Measurements from ENCODE around the gene TGFA. TPM values are rescaled to one million over a fixed set of nuclear protein-coding genes. Genes with fewer than 3 reads are reported as not detected.
A peak's percentile ranks its signal among the peaks of the same experiment; 100 is the strongest.

TGFA gene
- total and polyA plus RNA-seq, 8 donors = 0.89 to 16.0 (median 3.7) TPM; not detected in 1

GRCh38 chr2:70417011-70417410 is 136.6 kb downstream of the TGFA start:
- Histone ChIP-seq H3K9me3 (no peaks in the 10 kb centered on the region), H3K36me3 (no peaks in the 10 kb centered on the region), H3K4me3 (no peak overlapping the region), H3K4me1 (no peaks in the 10 kb centered on the region), H3K27ac (no peak overlapping the region), H3K27me3 (peaks cover 0 to 4% (median 0%) of the 10 kb centered on the region in 3 donors)
- no peak for DNase-seq
- intact Hi-C loops (cut with DNase I; ENCODE audit: low total_unique reads) = no loop called here
- WGBS, 5 donors = 45 to 71% (median 51%) methylated on average over 1 of the region's 1 CpG
- no peak for TF ChIP-seq POLR2AphosphoS5 (IDR thresholded peaks at IDR 0.05)
- TF ChIP-seq EP300 (IDR thresholded peaks at IDR 0.05) = no peak

GRCh38 chr2:70412294-70413070 is 141.1 kb downstream of the TGFA start:
- H3K4me1 ChIP-seq = no peaks in the 10 kb centered on the region
- whole genome bisulfite sequencing, 5 donors = 21 to 57% (median 39%) methylated on average over 7 of the region's 7 CpGs
- DNase-seq = peak in 1 of 2 donors; percentile 42
- TF ChIP-seq CTCF (IDR thresholded peaks at IDR 0.05) (no peak), POLR2A (IDR thresholded peaks at IDR 0.05) (no peak), POLR2AphosphoS5 (IDR thresholded peaks at IDR 0.05) (no peak), EP300 (IDR thresholded peaks at IDR 0.05) (no peak)
- H3K9me3 ChIP-seq = no peaks in the 10 kb centered on the region
- H3K27ac ChIP-seq = no peak overlapping the region
- H3K4me3 ChIP-seq = no peak overlapping the region
- H3K36me3 ChIP-seq = no peaks in the 10 kb centered on the region
- intact Hi-C loops (cut with DNase I; ENCODE audit: low total_unique reads) = no loop called here
- peaks cover 0 to 4% (median 0%) of the 10 kb centered on the region in 3 donors for H3K27me3 ChIP-seq

GRCh38 chr2:70411483-70412125 is 142.0 kb downstream of the TGFA start:
- Histone ChIP-seq H3K9me3 (no peaks in the 10 kb centered on the region), H3K4me1 (no peaks in the 10 kb centered on the region), H3K27ac (no peak overlapping the region), H3K27me3 (peaks cover 0 to 4% (median 0%) of the 10 kb centered on the region in 3 donors), H3K36me3 (no peaks in the 10 kb centered on the region), H3K4me3 (no peak overlapping the region)
- intact Hi-C loops (cut with DNase I; ENCODE audit: low total_unique reads) = no loop called here
- no peak for DNase-seq
- 65 to 84% (median 69%) methylated on average over 4 to 6 of the region's 6 CpGs for whole genome bisulfite sequencing, 5 donors
- no peak for TF ChIP-seq EP300 (IDR thresholded peaks at IDR 0.05)
- no peak for TF ChIP-seq POLR2AphosphoS5 (IDR thresholded peaks at IDR 0.05)

GRCh38 chr2:70403267-70404053 is 150.2 kb downstream of the TGFA start:
- Histone ChIP-seq H3K27ac (no peak overlapping the region), H3K36me3 (no peaks in the 10 kb centered on the region), H3K4me3 (no peak overlapping the region), H3K4me1 (peaks cover 0 to 4% (median 0%) of the 10 kb centered on the region in 4 donors), H3K9me3 (no peaks in the 10 kb centered on the region), H3K27me3 (peaks cover 0 to 20% (median 0%) of the 10 kb centered on the region in 3 donors)
- TF ChIP-seq POLR2A (IDR thresholded peaks at IDR 0.05) = no peak
- WGBS, 5 donors = 68 to 84% (median 69%) methylated on average over 7 to 8 of the region's 8 CpGs
- DNase-seq = peak in 1 of 2 donors; percentile 36
- intact Hi-C loops (cut with DNase I; ENCODE audit: low total_unique reads) = no loop called here

- intact Hi-C loops (cut with DNase I; ENCODE audit: low total_unique reads) = no loop called here
- H3K9me3 ChIP-seq = no peaks in the 10 kb centered on the region
- DNase-seq = no peak
- TF ChIP-seq POLR2A (IDR thresholded peaks at IDR 0.05) (no peak), CTCF (IDR thresholded peaks at IDR 0.05) (no peak), POLR2AphosphoS5 (IDR thresholded peaks at IDR 0.05) (no peak)
- H3K4me3 ChIP-seq = no peak overlapping the region
- no peak overlapping the region for H3K27ac ChIP-seq
- H3K4me1 ChIP-seq = peaks cover 0 to 4% (median 0%) of the 10 kb centered on the region in 4 donors
- no peaks in the 10 kb centered on the region for H3K36me3 ChIP-seq
- H3K27me3 ChIP-seq = peaks cover 0 to 34% (median 0%) of the 10 kb centered on the region in 3 donors
- WGBS, 5 donors = 63 to 72% (median 67%) methylated on average over 3 of the region's 3 CpGs
Observed at GRCh38 chr2:70400539-70400938, 153.1 kb downstream of the TGFA start.
